Right atrium auricular region (tissue), 2 donors: ENCODE results near the gene TBC1D19. TPM values are rescaled to one million over a fixed set of nuclear protein-coding genes. Genes with fewer than 3 reads are reported as not detected.

Experiments
- DNase-seq: peaks from one replicate; pipeline ENCODE4 v3.0.0-alpha.2; 2019; ENCODE audit warnings: low spot score
- H3K27ac ChIP-seq, 2 donors: fragments of 200-600 bp; sonication (generic); 1 replicate in 1 of 2; 2 replicates in 1 of 2; pipeline ENCODE4 v1.5.1; 2016 to 2019
- H3K27me3 ChIP-seq, 2 donors: fragments of 200-600 bp; sonication (generic); one replicate each; pipeline versions ENCODE4 v1.5.1 to v1.6.0; 2017 to 2019
- H3K36me3 ChIP-seq: fragments of 200-600 bp; sonication (generic); one replicate; pipeline ENCODE4 v1.5.1; 2016
- H3K4me1 ChIP-seq, 2 donors: fragments of 200-600 bp; sonication (generic); one replicate each; pipeline versions ENCODE4 v1.5.1 to v1.6.0; 2017 to 2019
- H3K4me3 ChIP-seq, 2 donors: fragments of 200-600 bp; sonication (generic); 1 replicate in 1 of 2; 2 replicates in 1 of 2; pipeline ENCODE4 v1.5.1; 2017 to 2019; ENCODE audit warnings: mild to moderate bottlenecking in 1 of 2, moderate library complexity in 1 of 2
- H3K9me3 ChIP-seq, 2 donors: fragments of 200-600 bp; sonication (generic); one replicate each; pipeline ENCODE4 v1.5.1; 2019
- CTCF ChIP-seq, 2 donors: fragments of 200-600 bp; sonication (generic); IDR thresholded peaks; one replicate each; pipeline ENCODE4 v1.5.1; 2019; ENCODE audit warnings: antibody characterized with exemption in 2 of 2
- total RNA-seq, 2 donors: library from RNA; depleted of rRNA; stranded (reverse); fragments of >200 nt; gene quantifications; one replicate each; pipeline ENCODE4 v1.1.0, GENCODE V29; 2016

The TBC1D19 gene
- total RNA-seq, 2 donors from 2014 or later: 10.5 to 10.8 TPM

- no peak for DNase-seq
- H3K27me3 ChIP-seq: no peaks in the 10 kb centered on the region
- H3K27ac ChIP-seq: no peak overlapping the region
- TF ChIP-seq CTCF (IDR thresholded peaks at IDR 0.05): no peak
- H3K9me3 ChIP-seq: no peaks in the 10 kb centered on the region
- no peak overlapping the region for H3K4me3 ChIP-seq
- no peaks in the 10 kb centered on the region for H3K36me3 ChIP-seq
- H3K4me1 ChIP-seq: peaks cover 0 to 13% of the 10 kb centered on the region in 2 donors
Observed at GRCh38 chr4:26782830-26783202, 198.9 kb downstream of the TBC1D19 start.

- no peaks in the 10 kb centered on the region for H3K27me3 ChIP-seq
- no peaks in the 10 kb centered on the region for H3K9me3 ChIP-seq
- no peak for DNase-seq
- H3K4me1 ChIP-seq: peaks cover 0 to 21% of the 10 kb centered on the region in 2 donors
- no peaks in the 10 kb centered on the region for H3K36me3 ChIP-seq
- no peak overlapping the region for H3K4me3 ChIP-seq
- no peak overlapping the region for H3K27ac ChIP-seq
- no peak for TF ChIP-seq CTCF (IDR thresholded peaks at IDR 0.05)
Observed at GRCh38 chr4:26784207-26784865, 200.5 kb downstream of the TBC1D19 start.

- H3K36me3 ChIP-seq: no peaks in the 10 kb centered on the region
- no peak for DNase-seq
- TF ChIP-seq CTCF (IDR thresholded peaks at IDR 0.05): no peak
- H3K27ac ChIP-seq: no peak overlapping the region
- no peaks in the 10 kb centered on the region for H3K9me3 ChIP-seq
- no peaks in the 10 kb centered on the region for H3K27me3 ChIP-seq
- H3K4me1 ChIP-seq: peaks cover 0 to 21% of the 10 kb centered on the region in 2 donors
- no peak overlapping the region for H3K4me3 ChIP-seq
Observed at GRCh38 chr4:26785312-26785711, 201.4 kb downstream of the TBC1D19 start.

- Histone ChIP-seq H3K4me3 (no peak overlapping the region), H3K27ac (no peak overlapping the region), H3K27me3 (no peaks in the 10 kb centered on the region), H3K9me3 (no peaks in the 10 kb centered on the region), H3K36me3 (no peaks in the 10 kb centered on the region), H3K4me1 (peaks cover 0 to 18% of the 10 kb centered on the region in 2 donors)
- no peak for TF ChIP-seq CTCF (IDR thresholded peaks at IDR 0.05)
- no peak for DNase-seq
Observed at GRCh38 chr4:26785810-26786209, 201.9 kb downstream of the TBC1D19 start.

GRCh38 chr4:26786916-26787315 lies 203.0 kb downstream of the TBC1D19 start:
- H3K4me3 ChIP-seq: no peak overlapping the region
- TF ChIP-seq CTCF (IDR thresholded peaks at IDR 0.05): no peak
- H3K4me1 ChIP-seq: peaks cover 0 to 16% of the 10 kb centered on the region in 2 donors
- no peaks in the 10 kb centered on the region for H3K36me3 ChIP-seq
- H3K27ac ChIP-seq: no peak overlapping the region
- no peak for DNase-seq
- H3K27me3 ChIP-seq: no peaks in the 10 kb centered on the region
- no peaks in the 10 kb centered on the region for H3K9me3 ChIP-seq
